Heart left ventricle (tissue), 13 donors: Measurements from ENCODE around the gene LTC4S.

Experiments
- CTCF ChIP-seq, 12 donors: fragments of 200-600 bp; sonication (generic) in 4 of 12; IDR thresholded peaks; one replicate each; pipeline versions ENCODE4 v1.5.0 to v1.8.0; 2018 to 2022; ENCODE audit warnings: antibody characterized with exemption in 12 of 12, mild to moderate bottlenecking in 5 of 12
- POLR2A ChIP-seq, 2 donors: fragments of 450-650 bp; IDR thresholded peaks; one replicate each; pipeline ENCODE4 v1.6.1; 2017; ENCODE audit warnings: antibody characterized with exemption in 2 of 2, mild to moderate bottlenecking in 2 of 2, moderate library complexity in 2 of 2
- donor health status: ischemic (EF 13 %, LVEDD 7.1; RV severe dilation, severe dysfunction).
- donor health status: DM: no; HTN: yes; CAD: no.
- donor health status: DM: no; HTN: no; CAD: no.
- donor health status: ischemic (EF 25% LVEDD 6.9; RV normal size, moderate dysfunction).
- donor health status: ischemic (EF 25% LVEDD 5.7; RV mildly dilated, moderate dysfunction).
- donor health status: ischemic (EF 35%, LVEDD 5.7; RV mildly dilated, moderate dysfunction).
- donor health status: nonischemic (EF 11% LVEDD 7.7; RV severe dilation, severe dysfunction).
- donor health status: DM: yes; HTN: yes; CAD: no.
- donor health status: PGD.
- donor health status: ischemic (EF 29% LVEDD 5.4; RV normal size, mild dysfunction).
- donor health status: nonischemic (EF 23%, LVEDD 6.1; RV moderate dilation, normal function).

- TF ChIP-seq CTCF (IDR thresholded peaks at IDR 0.05) (no peak), POLR2A (IDR thresholded peaks at IDR 0.05) (no peak)
Observed at GRCh38 chr5:179778591-179778990, 15.2 kb upstream of the LTC4S start.
